ENCODE results near the gene MYO18B.

Gene MYO18B

GRCh38 chr22:25996669-25997068 is 254.7 kb downstream of the MYO18B start:
- no peaks in the 10 kb centered on the region for H3K4me1 ChIP-seq (ENCODE audit: insufficient read depth, low read length)
- no peaks in the 10 kb centered on the region for H3K36me3 ChIP-seq (ENCODE audit: insufficient read depth, low read length)
- no peaks in the 10 kb centered on the region for H3K9me3 ChIP-seq (ENCODE audit: control insufficient read depth, insufficient read depth, low read length)

DNA sequence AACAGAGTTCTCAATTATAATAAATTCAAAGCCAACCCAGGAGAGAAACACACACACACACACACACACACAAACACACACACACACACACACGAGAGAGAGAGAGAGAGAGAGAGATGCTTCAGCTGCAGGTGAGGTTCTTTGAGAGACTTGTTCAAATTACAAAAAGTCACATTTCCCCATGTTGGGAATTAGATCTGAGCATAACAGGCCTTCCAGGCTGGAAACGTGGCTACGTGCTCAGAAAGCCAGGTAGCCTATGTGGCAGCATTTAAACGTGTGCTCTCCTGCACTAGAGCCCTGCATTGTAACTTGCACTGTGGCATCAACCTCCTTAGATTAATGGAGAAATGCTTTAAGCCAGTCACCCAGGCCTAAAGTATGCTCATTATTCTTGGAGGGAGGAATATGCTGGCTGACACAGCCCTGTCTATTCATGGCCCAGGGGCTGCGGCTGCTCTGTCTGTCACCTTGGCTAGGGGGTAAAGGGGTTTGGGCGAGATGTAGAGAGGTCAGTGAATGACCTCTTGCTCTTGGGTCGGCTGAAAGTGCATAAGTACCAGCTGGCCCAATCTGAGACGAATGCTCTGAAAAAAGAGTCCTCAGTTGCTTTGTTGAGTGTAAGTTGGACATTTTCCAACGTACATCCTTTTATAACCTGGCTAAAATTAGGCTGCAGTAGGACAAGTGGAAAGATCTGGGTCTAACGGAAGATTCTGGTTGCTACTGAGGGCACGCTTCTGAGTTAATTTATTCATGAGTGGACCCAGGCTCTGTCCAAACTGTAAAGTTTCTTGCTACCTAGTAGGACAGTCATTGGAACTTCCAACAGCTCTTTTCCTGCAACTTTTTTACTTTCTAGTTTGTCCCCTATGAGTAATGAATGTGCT is 256.1 kb downstream of the MYO18B start:
- Histone ChIP-seq H3K36me3 (ENCODE audit: insufficient read depth, low read length) (no peaks in the 10 kb centered on the region), H3K9me3 (ENCODE audit: control insufficient read depth, insufficient read depth, low read length) (no peaks in the 10 kb centered on the region), H3K4me1 (ENCODE audit: insufficient read depth, low read length) (no peaks in the 10 kb centered on the region), H3K9ac (ENCODE audit: low read depth, low read length) (no peak overlapping the region)

More at GRCh38 chr22:25996669-25997068, 254.7 kb downstream of the MYO18B start:
- no peak overlapping the region for H3K9ac ChIP-seq (ENCODE audit: low read depth, low read length)

DNA sequence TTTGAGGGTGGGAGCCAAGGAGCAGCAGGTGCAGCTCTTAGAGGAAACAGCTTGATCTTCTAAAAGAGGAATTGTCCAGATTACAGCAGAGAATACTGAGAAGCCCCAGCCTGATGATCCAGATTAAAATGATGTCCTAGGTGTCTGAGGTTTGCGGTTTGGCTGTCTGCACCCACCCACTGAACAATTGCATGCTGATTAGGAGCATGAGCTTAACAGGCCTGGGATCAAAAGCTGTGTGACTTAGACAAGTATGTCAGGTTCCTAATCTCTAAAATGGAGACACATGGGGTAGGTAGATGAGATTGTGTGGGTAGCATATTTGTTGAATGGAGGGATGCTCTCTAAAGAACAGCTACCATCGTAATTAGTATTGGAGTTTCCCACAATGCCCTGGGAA is 260.5 kb downstream of the MYO18B start:
- H3K9me3 ChIP-seq (ENCODE audit: control insufficient read depth, insufficient read depth, low read length), result no peaks in the 10 kb centered on the region
- no peak overlapping the region for H3K9ac ChIP-seq (ENCODE audit: low read depth, low read length)
- H3K4me1 ChIP-seq (ENCODE audit: insufficient read depth, low read length), result no peaks in the 10 kb centered on the region
- H3K36me3 ChIP-seq (ENCODE audit: insufficient read depth, low read length), result no peaks in the 10 kb centered on the region

DNA sequence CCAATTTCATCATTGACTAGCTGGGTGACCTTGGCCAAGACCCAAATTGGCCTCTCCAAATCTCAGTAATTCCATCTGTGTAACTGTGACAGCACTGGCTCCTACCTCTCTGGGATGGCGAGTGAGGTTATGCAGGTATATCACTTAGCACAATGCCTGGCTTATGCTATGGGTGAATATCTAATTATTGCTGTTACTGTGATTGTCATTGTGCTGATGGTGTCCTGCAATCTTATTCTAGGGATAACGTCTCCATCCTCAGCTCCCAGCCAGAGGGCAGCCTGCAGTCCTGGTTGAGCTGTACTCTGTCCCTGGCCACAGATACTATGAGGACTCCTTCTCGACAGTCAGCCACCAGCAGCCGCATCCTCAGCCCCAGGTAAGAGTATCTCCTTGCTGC is 262.5 kb downstream of the MYO18B start:
- no peaks in the 10 kb centered on the region for H3K36me3 ChIP-seq (ENCODE audit: insufficient read depth, low read length)
- no peaks in the 10 kb centered on the region for H3K4me1 ChIP-seq (ENCODE audit: insufficient read depth, low read length)
- no peaks in the 10 kb centered on the region for H3K9me3 ChIP-seq (ENCODE audit: control insufficient read depth, insufficient read depth, low read length)
- H3K9ac ChIP-seq (ENCODE audit: low read depth, low read length), result no peak overlapping the region

DNA sequence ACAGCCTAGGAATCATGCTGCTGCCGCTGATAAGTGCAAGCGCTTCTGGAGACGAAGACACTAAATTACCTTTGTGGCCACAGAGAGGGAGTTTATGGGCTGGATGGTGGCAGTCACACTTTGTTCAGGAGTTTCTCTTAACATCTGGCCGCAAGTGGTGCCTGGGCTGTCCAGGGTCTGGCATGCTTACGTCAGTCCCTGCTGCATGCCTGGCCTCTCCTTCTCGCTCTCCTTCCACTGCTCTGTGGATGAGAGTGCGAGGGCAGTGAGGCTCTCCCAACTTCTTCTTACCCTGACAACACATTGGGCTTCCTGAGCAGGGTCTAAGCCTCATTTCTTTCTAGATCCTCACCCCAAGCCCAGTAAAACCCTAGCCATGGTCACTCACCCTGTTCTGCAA is 266.6 kb downstream of the MYO18B start:
- Histone ChIP-seq H3K9ac (ENCODE audit: low read depth, low read length) (no peak overlapping the region), H3K9me3 (ENCODE audit: control insufficient read depth, insufficient read depth, low read length) (no peaks in the 10 kb centered on the region), H3K36me3 (ENCODE audit: insufficient read depth, low read length) (no peaks in the 10 kb centered on the region), H3K4me1 (ENCODE audit: insufficient read depth, low read length) (no peaks in the 10 kb centered on the region; the same call in 1 of the 2 replicates)

- no peak overlapping the region for H3K9ac ChIP-seq (ENCODE audit: low read depth, low read length)
- H3K36me3 ChIP-seq (ENCODE audit: insufficient read depth, low read length), result no peaks in the 10 kb centered on the region
- no peaks in the 10 kb centered on the region for H3K4me1 ChIP-seq (ENCODE audit: insufficient read depth, low read length)
- no peaks in the 10 kb centered on the region for H3K9me3 ChIP-seq (ENCODE audit: control insufficient read depth, insufficient read depth, low read length)
These were observed 274.9 kb downstream of the MYO18B start for GRCh38 chr22:26016916-26017315.

DNA sequence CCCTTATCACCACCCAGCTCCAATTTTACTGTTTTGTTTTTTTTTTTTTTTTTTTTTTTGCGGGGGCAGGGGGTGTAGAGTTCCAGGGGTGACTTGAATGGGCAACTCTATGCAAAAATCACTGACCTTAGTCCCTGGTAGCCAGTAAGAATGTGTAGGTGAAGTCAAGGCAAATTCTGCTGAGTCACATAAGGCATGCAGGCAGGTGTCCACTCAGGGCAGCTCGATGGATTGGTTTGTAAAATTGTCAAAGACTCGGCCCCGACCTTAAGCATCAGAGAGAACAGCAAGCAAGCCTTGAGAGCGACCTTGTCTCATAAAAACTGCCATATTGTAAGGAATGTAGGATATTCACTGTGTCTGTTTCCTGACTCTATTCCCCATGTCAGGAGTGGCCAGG is 275.9 kb downstream of the MYO18B start:
- H3K9me3 ChIP-seq (ENCODE audit: control insufficient read depth, insufficient read depth, low read length), result no peaks in the 10 kb centered on the region
- no peak overlapping the region for H3K9ac ChIP-seq (ENCODE audit: low read depth, low read length)
- H3K36me3 ChIP-seq (ENCODE audit: insufficient read depth, low read length), result no peaks in the 10 kb centered on the region
- no peaks in the 10 kb centered on the region for H3K4me1 ChIP-seq (ENCODE audit: insufficient read depth, low read length)

- no peaks in the 10 kb centered on the region for H3K9me3 ChIP-seq (ENCODE audit: control insufficient read depth, insufficient read depth, low read length)
- H3K36me3 ChIP-seq (ENCODE audit: insufficient read depth, low read length), result no peaks in the 10 kb centered on the region
- H3K9ac ChIP-seq (ENCODE audit: low read depth, low read length), result no peak overlapping the region
- no peaks in the 10 kb centered on the region for H3K4me1 ChIP-seq (ENCODE audit: insufficient read depth, low read length)
These were observed 277.6 kb downstream of the MYO18B start for GRCh38 chr22:26019596-26019995.

GRCh38 chr22:26021516-26021915 is 279.5 kb downstream of the MYO18B start:
- Histone ChIP-seq H3K9me3 (ENCODE audit: control insufficient read depth, insufficient read depth, low read length) (no peaks in the 10 kb centered on the region), H3K9ac (ENCODE audit: low read depth, low read length) (no peak overlapping the region), H3K4me1 (ENCODE audit: insufficient read depth, low read length) (no peaks in the 10 kb centered on the region), H3K36me3 (ENCODE audit: insufficient read depth, low read length) (no peaks in the 10 kb centered on the region)

GRCh38 chr22:26023104-26023775 is 281.3 kb downstream of the MYO18B start:
- Histone ChIP-seq H3K9me3 (ENCODE audit: control insufficient read depth, insufficient read depth, low read length) (no peaks in the 10 kb centered on the region), H3K9ac (ENCODE audit: low read depth, low read length) (no peak overlapping the region), H3K36me3 (ENCODE audit: insufficient read depth, low read length) (no peaks in the 10 kb centered on the region), H3K4me1 (ENCODE audit: insufficient read depth, low read length) (no peaks in the 10 kb centered on the region)

GRCh38 chr22:26025626-26026025 is 283.6 kb downstream of the MYO18B start:
- H3K9ac ChIP-seq (ENCODE audit: low read depth, low read length), result no peak overlapping the region
- H3K9me3 ChIP-seq (ENCODE audit: control insufficient read depth, insufficient read depth, low read length), result no peaks in the 10 kb centered on the region
- no peaks in the 10 kb centered on the region for H3K36me3 ChIP-seq (ENCODE audit: insufficient read depth, low read length)
- H3K4me1 ChIP-seq (ENCODE audit: insufficient read depth, low read length), result no peaks in the 10 kb centered on the region

GRCh38 chr22:26027341-26027740 is 285.4 kb downstream of the MYO18B start:
- Histone ChIP-seq H3K9ac (ENCODE audit: low read depth, low read length) (no peak overlapping the region), H3K9me3 (ENCODE audit: control insufficient read depth, insufficient read depth, low read length) (no peaks in the 10 kb centered on the region), H3K36me3 (ENCODE audit: insufficient read depth, low read length) (no peaks in the 10 kb centered on the region)

DNA sequence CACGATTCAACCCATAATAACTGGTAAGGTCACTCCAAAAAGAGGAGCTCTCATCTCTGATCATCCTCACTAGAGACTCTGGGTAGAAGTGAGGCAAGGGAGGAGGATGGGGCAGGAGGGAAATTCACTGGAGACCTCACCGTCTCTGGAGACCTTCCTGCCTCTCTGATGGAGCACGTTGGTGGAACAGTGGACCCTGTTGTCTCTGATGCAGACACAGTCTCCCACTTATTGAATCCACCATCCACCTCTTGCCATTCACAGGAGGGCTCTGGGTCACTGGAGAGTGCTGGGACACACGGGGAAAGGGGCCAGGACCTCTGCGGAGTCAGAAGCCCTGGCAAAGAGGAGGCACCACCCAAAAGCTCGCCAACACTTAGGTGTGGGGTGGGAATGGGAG is 289.7 kb downstream of the MYO18B start:
- no peaks in the 10 kb centered on the region; the same call in 1 of the 2 replicates for H3K36me3 ChIP-seq (ENCODE audit: insufficient read depth, low read length)
- no peaks in the 10 kb centered on the region for H3K4me1 ChIP-seq (ENCODE audit: insufficient read depth, low read length)
- H3K9ac ChIP-seq (ENCODE audit: low read depth, low read length), result no peak overlapping the region
- peaks cover 10% of the 10 kb centered on the region for H3K9me3 ChIP-seq (ENCODE audit: control insufficient read depth, insufficient read depth, low read length)

More at GRCh38 chr22:26027341-26027740, 285.4 kb downstream of the MYO18B start:
- no peaks in the 10 kb centered on the region for H3K4me1 ChIP-seq (ENCODE audit: insufficient read depth, low read length)

DNA sequence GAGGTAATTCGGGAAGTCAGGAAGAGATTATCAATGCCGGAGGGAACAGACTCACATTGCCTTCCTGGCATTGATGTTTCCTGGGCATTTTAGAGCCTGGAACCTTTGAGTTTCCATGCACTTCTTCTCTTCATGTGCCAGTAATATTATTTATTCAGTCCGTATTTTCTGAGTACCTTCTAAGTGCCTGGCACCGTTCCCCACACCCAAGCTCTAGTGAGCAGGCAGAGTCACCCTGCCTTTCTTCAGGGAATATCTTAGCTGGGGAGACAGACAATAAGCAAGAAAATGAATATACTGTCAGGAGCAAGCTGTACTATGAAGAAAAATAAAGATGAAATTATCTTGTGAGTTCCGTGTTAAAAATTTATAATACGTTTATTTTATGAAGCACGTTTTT is 291.1 kb downstream of the MYO18B start:
- Histone ChIP-seq H3K9me3 (ENCODE audit: control insufficient read depth, insufficient read depth, low read length) (peaks cover 16% of the 10 kb centered on the region), H3K4me1 (ENCODE audit: insufficient read depth, low read length) (no peaks in the 10 kb centered on the region), H3K9ac (ENCODE audit: low read depth, low read length) (no peak overlapping the region), H3K36me3 (ENCODE audit: insufficient read depth, low read length) (no peaks in the 10 kb centered on the region; the same call in 1 of the 2 replicates)

GRCh38 chr22:26033586-26033985 is 291.6 kb downstream of the MYO18B start:
- peaks cover 17% of the 10 kb centered on the region for H3K9me3 ChIP-seq (ENCODE audit: control insufficient read depth, insufficient read depth, low read length)
- H3K36me3 ChIP-seq (ENCODE audit: insufficient read depth, low read length), result no peaks in the 10 kb centered on the region; the same call in 1 of the 2 replicates
- no peaks in the 10 kb centered on the region; the same call in 1 of the 2 replicates for H3K4me1 ChIP-seq (ENCODE audit: insufficient read depth, low read length)
- H3K9ac ChIP-seq (ENCODE audit: low read depth, low read length), result no peak overlapping the region

Measured in ES-I3 (cell line).